HL-60 (cell line): Measurements from ENCODE around the gene CETP.

Experiments
- CTCF ChIP-seq: IDR thresholded peaks from one replicate; pipeline ENCODE4 v1.5.1; 2011; ENCODE audit warnings: low read length, control low read depth, inconsistent platforms; ENCODE audit not compliant: insufficient read depth
- GABPA ChIP-seq: IDR thresholded peaks from 2 replicates; pipeline ENCODE4 v1.6.1; 2012; ENCODE audit warnings: low read depth
- POLR2AphosphoS5 ChIP-seq: IDR thresholded peaks from 2 replicates; pipeline ENCODE4 v1.6.1; 2012; ENCODE audit warnings: low read depth
- REST ChIP-seq: IDR thresholded peaks from 2 replicates; pipeline ENCODE4 v1.6.1; 2012; ENCODE audit warnings: low read depth; ENCODE audit not compliant: insufficient replicate concordance
- SPI1 ChIP-seq: IDR thresholded peaks from 2 replicates; pipeline ENCODE4 v1.6.1; 2012; ENCODE audit warnings: low read depth, mild to moderate bottlenecking, borderline replicate concordance

- TF ChIP-seq CTCF = no peak
- no peak for TF ChIP-seq POLR2AphosphoS5
- TF ChIP-seq GABPA = no peak
- TF ChIP-seq REST = no peak
- TF ChIP-seq SPI1 = no peak
These were observed 67.7 kb downstream of the CETP start for GRCh38 chr16:57029161-57030160.
